Activated T-cell treated with anti-CD3 and anti-CD28 coated beads for 1 hour (primary cell): ENCODE results near the gene CFAP61.

Experiments
- DNase-seq: peaks from one replicate; pipeline ENCODE4 v3.0.0-alpha.2; 2020; ENCODE audit warnings: low read depth

The CFAP61 gene

DNA sequence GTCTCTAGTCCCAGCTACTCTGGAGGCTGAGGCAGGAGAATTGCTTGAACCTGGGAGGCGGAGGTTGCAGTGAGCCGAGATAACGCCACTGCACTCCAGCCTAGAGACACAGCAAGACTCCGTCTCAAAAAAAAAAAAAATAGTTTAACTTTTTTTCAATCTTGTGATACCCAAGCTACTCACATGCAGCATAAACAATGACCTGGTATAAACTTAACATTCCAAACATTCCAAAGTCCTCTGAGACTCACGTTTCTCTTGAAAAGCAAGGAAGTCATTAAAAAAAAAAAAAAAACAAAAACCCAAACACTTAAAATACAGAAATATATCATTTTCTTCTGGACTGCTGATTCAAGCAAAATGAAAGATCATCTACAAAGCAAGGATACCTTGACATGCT, 14.4 kb upstream of the CFAP61 start:
- DNase-seq = no peak

DNA sequence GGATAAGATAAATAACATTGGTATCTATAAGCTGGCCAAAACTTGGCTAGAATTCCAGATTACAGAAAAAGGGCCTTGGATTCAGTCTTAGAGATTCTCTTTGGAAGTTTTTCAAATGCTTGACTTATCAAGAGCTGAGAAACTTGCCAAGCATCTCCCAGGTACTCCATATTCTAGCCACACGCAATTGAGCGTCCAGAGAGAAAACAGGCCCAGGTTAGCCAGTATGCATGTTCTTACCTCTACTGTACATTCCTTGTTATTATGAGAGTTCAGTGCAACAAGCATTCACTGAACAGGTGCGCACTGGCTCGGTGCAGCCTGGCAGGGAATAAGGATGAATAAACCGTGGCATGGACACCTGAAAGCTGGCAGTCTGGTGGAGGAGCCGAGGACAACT, 13.7 kb upstream of the CFAP61 start:
- no peak for DNase-seq

DNA sequence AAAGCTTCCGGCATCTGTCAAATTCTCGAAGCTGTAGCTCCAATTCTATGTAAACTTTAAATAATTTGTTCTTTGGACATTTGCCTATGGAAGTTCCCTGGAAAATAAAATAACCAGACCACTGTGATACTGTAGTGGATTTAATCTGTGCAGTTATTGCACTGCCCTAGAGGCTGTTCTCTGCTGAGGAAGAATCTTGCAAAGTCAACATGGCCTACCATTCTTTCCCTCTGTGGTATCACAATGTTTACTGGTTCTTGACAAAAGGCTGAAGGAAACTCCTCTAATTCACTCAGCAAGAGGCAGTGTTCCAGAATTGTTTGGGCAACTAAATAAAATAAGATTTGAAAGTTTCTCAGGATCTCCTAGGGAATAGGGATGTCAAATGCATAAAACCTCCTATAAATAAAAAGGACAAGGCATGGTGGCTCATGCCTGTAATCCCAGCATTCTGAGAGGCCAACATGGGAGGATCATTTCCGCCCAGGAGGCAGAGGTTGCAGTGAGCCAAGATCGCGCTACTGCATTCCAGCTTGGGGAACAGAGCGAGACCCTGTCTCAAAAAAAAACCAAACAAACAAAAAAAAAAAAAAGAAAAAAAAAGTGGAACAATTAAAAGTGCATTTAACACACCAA, 12.5 kb upstream of the CFAP61 start:
- no peak for DNase-seq

GRCh38 chr20:20051767-20052073, 612 bp upstream of the CFAP61 start:
- no peak for DNase-seq

- DNase-seq = no peak
Measured at GRCh38 chr20:20060234-20060998, 8.1 kb downstream of the CFAP61 start.

GRCh38 chr20:20063941-20064702, 11.8 kb downstream of the CFAP61 start:
- no peak for DNase-seq

GRCh38 chr20:20065361-20065760, 13.0 kb downstream of the CFAP61 start:
- DNase-seq = no peak

GRCh38 chr20:20070871-20071726, 18.8 kb downstream of the CFAP61 start:
- DNase-seq = no peak

GRCh38 chr20:20073801-20074371, 21.6 kb downstream of the CFAP61 start:
- no peak for DNase-seq

GRCh38 chr20:20075032-20075431, 22.7 kb downstream of the CFAP61 start:
- DNase-seq = no peak

- no peak for DNase-seq
Measured at GRCh38 chr20:20076297-20077065, 24.1 kb downstream of the CFAP61 start.

GRCh38 chr20:20078041-20078440, 25.7 kb downstream of the CFAP61 start:
- DNase-seq = no peak

GRCh38 chr20:20079102-20079784, 26.9 kb downstream of the CFAP61 start:
- no peak for DNase-seq

DNA sequence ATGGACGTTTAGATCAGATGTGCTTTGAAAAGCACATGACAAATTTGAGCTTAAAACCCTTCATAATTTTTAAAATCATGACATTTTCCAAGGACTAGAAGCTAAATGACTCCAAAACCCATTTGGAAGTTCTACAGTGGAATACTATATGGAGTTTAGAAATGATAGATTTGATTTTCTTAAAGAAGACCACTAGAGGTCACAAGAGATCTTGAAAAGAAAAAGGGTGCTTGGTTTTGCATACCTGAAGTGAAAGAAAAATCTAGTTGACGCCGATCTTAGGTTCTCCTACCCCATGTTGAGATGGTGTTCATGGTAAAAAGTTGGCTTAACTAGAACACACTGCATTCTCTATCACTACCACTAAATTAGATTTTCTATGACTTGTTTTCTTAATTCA, 31.5 kb downstream of the CFAP61 start:
- no peak for DNase-seq

- no peak for DNase-seq
Measured at GRCh38 chr20:20084296-20084752, 32.0 kb downstream of the CFAP61 start.

DNA sequence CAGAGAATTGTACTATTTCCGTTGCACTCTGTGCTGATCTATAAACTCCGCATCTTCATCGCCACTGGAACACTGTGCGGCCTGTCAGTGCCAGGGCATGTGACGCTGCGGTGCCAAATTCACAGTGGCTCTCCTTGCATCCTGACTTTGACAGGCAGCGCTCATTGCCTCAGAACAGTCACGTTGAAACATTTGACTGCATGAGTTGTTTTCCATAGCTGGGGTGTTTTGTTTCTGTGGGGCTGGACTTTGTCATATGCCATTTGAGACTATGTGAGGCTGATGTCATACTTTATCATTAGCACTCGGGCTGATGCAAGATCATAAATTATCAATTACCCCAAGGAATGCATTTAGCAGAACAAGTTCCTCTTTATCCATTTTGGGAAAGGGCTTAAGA, 32.7 kb downstream of the CFAP61 start:
- no peak for DNase-seq

DNA sequence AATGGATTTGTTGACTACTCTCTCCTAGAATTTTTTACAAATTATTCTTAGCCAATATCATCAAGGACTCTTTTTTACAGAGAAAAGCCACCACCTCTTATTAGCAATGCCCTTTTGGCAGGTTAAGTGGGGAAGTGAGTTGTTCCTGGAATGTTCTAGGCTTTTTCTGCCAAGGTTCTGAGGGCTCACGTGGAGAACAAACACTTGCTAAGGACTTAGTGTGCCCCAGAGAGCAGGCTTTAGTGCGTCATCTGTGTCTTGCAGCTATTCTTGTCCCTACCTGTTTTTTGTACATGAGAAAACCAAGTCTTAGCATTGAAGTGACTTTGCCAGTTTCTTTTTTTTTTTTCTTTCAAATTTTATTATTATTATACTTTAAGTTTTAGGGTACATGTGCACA, 33.5 kb downstream of the CFAP61 start:
- DNase-seq = no peak

DNA sequence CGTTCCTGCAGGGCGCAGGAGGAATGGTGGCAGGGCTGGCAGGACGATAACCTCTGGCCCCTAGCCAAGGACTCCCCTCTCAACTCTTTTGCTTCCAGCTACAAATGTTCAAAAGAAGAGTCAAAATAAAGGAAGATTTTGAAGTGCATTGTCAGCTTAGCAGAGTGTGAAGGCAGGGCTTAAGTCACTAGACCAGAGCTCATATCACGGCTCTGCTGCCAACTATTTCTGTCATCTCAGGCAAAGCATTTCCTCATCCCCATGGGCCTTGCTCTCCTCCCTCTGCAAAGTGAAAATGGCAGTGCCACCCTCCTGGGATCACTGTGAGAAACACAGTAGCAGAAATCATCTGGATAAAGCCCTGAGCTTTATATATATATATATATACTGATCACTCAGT, 36.7 kb downstream of the CFAP61 start:
- no peak for DNase-seq

GRCh38 chr20:20089939-20090338, 37.6 kb downstream of the CFAP61 start:
- no peak for DNase-seq

GRCh38 chr20:20092827-20093226, 40.5 kb downstream of the CFAP61 start:
- DNase-seq = no peak

- DNase-seq = no peak
Measured at GRCh38 chr20:20094410-20094809, 42.1 kb downstream of the CFAP61 start.
